Spleen (tissue), 11 donors: ENCODE data around the gene AHNAK2. TPM values are rescaled to one million over a fixed set of nuclear protein-coding genes. Genes with fewer than 3 reads are reported as not detected.
A peak's percentile ranks its signal among the peaks of the same experiment; 100 is the strongest.

ENCODE experiments used
- DNase-seq: peaks from one replicate; pipeline ENCODE4 v3.0.0-alpha.2; 2020
- H3K27ac ChIP-seq, 8 donors: fragments of 200-600 bp; sonication (generic) in 7 of 8; 1 replicate in 4 of 8; 2 replicates in 4 of 8; pipeline versions ENCODE4 v1.5.0 to v1.8.0; 2016 to 2021; ENCODE audit warnings: inconsistent platforms in 4 of 8, mild to moderate bottlenecking in 4 of 8, moderate library complexity in 1 of 8
- H3K27me3 ChIP-seq, 7 donors: fragments of 200-600 bp; sonication (generic) in 6 of 7; replicated peaks in 1 of 7; 1 replicate in 4 of 7; 2 replicates in 3 of 7; pipeline versions ENCODE4 v1.5.0 to v1.8.0; 2016 to 2021; ENCODE audit warnings: inconsistent platforms in 3 of 7, mild to moderate bottlenecking in 1 of 7
- H3K36me3 ChIP-seq, 6 donors: fragments of 200-600 bp; sonication (generic) in 5 of 6; 1 replicate in 4 of 6; 2 replicates in 2 of 6; pipeline versions ENCODE4 v1.5.0 to v1.8.0; 2016 to 2021; ENCODE audit warnings: inconsistent platforms in 2 of 6
- H3K4me1 ChIP-seq, 6 donors: fragments of 200-600 bp; sonication (generic) in 5 of 6; 1 replicate in 3 of 6; 2 replicates in 3 of 6; pipeline versions ENCODE4 v1.5.0 to v1.8.0; 2016 to 2021; ENCODE audit warnings: inconsistent platforms in 3 of 6
- H3K4me3 ChIP-seq, 8 donors: fragments of 200-600 bp; sonication (generic) in 7 of 8; 1 replicate in 4 of 8; 2 replicates in 4 of 8; pipeline versions ENCODE4 v1.5.0 to v1.8.0; 2016 to 2021; ENCODE audit warnings: inconsistent platforms in 4 of 8, mild to moderate bottlenecking in 4 of 8, moderate library complexity in 2 of 8
- H3K9me3 ChIP-seq, 8 donors: fragments of 200-600 bp; sonication (generic) in 7 of 8; 1 replicate in 4 of 8; 2 replicates in 4 of 8; pipeline versions ENCODE4 v1.5.0 to v1.8.0; 2016 to 2021; ENCODE audit warnings: inconsistent platforms in 4 of 8
- POLR2A ChIP-seq, 3 donors: fragments of 450-650 bp; IDR thresholded peaks; one replicate each; pipeline ENCODE4 v1.5.1; 2017; ENCODE audit warnings: antibody characterized with exemption in 3 of 3, mild to moderate bottlenecking in 1 of 3
- POLR2AphosphoS5 ChIP-seq, 3 donors: sonication (generic); formaldehyde crosslinking; IDR thresholded peaks; one replicate each; pipeline ENCODE4 v1.5.1; 2017; ENCODE audit warnings: antibody characterized with exemption in 3 of 3
- WGBS, 5 donors: extraction: QIAGEN DNeasy Blood & Tissue Kit in 3 of 5; methylation state at CpG; one replicate each; pipeline versions ENCODE4 v1.1.5 to v1.1.7; 2013 to 2018; 5-methylcytosine and 5-hydroxymethylcytosine counted together
- intact Hi-C: fragments of 100-400 bp; cut with DNase I; formaldehyde crosslinking; loops from one replicate; pipeline ENCODE4 v1.15.0; 2023; ENCODE audit warnings: low total_unique reads
- polyA plus RNA-seq, 3 donors: library from polyadenylated mRNA; stranded (reverse); fragments of 200-250 nt; gene quantifications; one replicate each; pipeline ENCODE4 v1.2.1, GENCODE V29; 2013
- total RNA-seq, 7 donors: library from RNA; depleted of rRNA in 3 of 7; stranded (reverse); fragments of >200 nt in 3 of 7; fragmentation: NEBNext Ultra II Directional in 4 of 7; extraction: Animal tissue kit (Norgen Biotek cat#: 25700) in 4 of 7; gene quantifications; one replicate each; pipeline versions ENCODE4 v1.1.0 to v1.2.1, GENCODE V29; 2016 to 2021
- TF ChIP-seq, protein P1 (sequence below), 11 experiments: fragments of 200-600 bp in 7 of 11; fragments of 450-650 bp in 4 of 11; sonication (generic) in 4 of 11; IDR thresholded peaks in 8 of 11; conservative IDR thresholded peaks in 3 of 11; 1 replicate in 7 of 11; 2 replicates in 4 of 11; pipeline versions ENCODE4 v1.4.0 to v1.8.0; 2016 to 2021; ENCODE audit warnings: antibody characterized with exemption in 11 of 11, inconsistent platforms in 4 of 11, mild to moderate bottlenecking in 1 of 11
- donor health status: healthy with polysubstance abuse.
- donor health status: DM: no; HTN: no; CAD: no; lungs with moderate emphysema.
- donor health status: DM: no; HTN: no; CAD: no.
- donor health status: Bipolar disorder and iron deficiency.
- donor health status: healthy.
- donor health status: DM: no; HTN: no; CAD: no.
- donor health status: DM: yes; HTN: yes; CAD: no.

Gene AHNAK2
- total and polyA plus RNA-seq, 10 donors = 0.26 to 1.3 (median 0.71) TPM

DNA sequence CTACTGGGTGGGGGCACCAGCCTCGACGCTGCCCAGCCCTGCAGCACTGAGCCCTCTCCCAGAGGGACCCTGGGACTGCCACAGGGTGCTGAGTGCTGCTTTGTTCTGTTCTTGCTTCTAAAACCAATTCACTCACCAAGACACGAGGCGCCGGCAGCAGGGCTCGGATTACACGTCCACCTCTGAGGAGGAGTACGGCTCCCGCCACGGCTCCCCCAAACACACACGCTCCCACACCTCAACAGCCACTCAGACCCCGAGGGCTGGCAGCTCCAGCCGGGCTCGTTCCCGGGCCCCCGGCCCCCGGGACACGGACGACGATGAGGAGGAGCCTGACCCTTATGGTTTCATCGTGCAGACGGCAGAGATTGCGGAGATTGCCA lies 88.8 kb downstream of the AHNAK2 start:
- WGBS, 5 donors = 86 to 94% (median 90%) methylated on average over 16 to 23 of the region's 23 CpGs
- H3K4me1 ChIP-seq = peaks cover 0 to 7% (median 0%) of the 10 kb centered on the region in 6 donors
- H3K9me3 ChIP-seq = no peaks in the 10 kb centered on the region
- no peak overlapping the region for H3K4me3 ChIP-seq
- H3K36me3 ChIP-seq = peaks cover 0 to 35% (median 6%) of the 10 kb centered on the region in 6 donors
- no peak overlapping the region for H3K27ac ChIP-seq
- H3K27me3 ChIP-seq = no peaks in the 10 kb centered on the region
- intact Hi-C loops = no loop called here
- no peak for DNase-seq
- TF ChIP-seq POLR2A (IDR thresholded peaks at IDR 0.05) (no peak), POLR2AphosphoS5 (IDR thresholded peaks at IDR 0.05) (no peak)
- TF ChIP-seq, protein P1, sequence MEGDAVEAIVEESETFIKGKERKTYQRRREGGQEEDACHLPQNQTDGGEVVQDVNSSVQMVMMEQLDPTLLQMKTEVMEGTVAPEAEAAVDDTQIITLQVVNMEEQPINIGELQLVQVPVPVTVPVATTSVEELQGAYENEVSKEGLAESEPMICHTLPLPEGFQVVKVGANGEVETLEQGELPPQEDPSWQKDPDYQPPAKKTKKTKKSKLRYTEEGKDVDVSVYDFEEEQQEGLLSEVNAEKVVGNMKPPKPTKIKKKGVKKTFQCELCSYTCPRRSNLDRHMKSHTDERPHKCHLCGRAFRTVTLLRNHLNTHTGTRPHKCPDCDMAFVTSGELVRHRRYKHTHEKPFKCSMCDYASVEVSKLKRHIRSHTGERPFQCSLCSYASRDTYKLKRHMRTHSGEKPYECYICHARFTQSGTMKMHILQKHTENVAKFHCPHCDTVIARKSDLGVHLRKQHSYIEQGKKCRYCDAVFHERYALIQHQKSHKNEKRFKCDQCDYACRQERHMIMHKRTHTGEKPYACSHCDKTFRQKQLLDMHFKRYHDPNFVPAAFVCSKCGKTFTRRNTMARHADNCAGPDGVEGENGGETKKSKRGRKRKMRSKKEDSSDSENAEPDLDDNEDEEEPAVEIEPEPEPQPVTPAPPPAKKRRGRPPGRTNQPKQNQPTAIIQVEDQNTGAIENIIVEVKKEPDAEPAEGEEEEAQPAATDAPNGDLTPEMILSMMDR (IDR thresholded peaks at IDR 0.05 in 8 of 11, conservative IDR thresholded peaks at IDR 0.05 in 3 of 11) = no peak

DNA sequence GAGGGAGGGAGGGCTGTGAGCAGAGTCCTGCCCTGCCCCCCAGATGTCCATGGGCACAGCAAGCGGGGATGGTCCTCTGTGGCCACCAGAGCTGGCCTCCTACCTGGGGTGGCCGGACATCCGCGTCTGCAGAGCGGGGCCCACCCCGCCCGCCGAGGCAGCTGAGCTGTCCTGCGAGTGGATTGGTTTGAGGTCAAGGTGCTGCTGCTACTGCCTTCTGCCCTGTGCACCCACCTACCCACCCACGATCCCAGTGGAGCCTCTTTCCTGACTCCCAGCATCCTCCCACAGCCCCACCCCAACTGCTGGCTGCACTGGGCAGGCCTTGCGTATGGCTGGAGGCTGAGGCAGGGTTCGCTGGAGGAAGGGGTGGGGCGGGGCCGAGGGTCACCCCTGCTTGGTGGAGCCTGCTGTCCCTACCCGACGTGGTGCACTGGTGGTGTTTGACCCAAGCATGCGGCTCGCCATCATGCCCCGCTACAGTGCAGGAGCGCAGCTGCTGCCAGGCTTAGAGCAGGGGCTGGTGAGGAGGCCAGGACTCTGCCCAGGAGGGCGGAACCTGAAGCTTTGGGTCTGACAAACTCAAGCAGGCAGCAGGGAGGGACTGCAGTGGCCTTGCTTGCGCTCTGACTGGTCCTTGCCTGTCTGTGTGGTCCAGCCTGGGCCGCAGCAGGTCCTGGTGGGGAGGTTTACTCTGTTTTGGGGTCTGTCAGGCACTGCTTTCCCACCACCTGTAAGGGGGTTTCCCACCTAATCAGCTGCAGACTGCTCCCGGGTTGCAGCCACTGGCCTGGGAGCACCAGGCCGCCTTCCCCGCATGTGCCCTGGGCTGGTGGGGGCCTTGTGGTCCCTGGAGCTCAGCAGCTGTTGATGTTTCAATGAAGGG lies 89.4 kb downstream of the AHNAK2 start:
- Histone ChIP-seq H3K4me3 (no peak overlapping the region), H3K4me1 (peaks cover 0 to under 1% (median 0%) of the 10 kb centered on the region in 6 donors), H3K27me3 (no peaks in the 10 kb centered on the region), H3K27ac (no peak overlapping the region), H3K9me3 (no peaks in the 10 kb centered on the region), H3K36me3 (peaks cover 0 to 41% (median 6%) of the 10 kb centered on the region in 6 donors)
- intact Hi-C loops = no loop called here
- TF ChIP-seq, protein P1 (IDR thresholded peaks at IDR 0.05 in 8 of 11, conservative IDR thresholded peaks at IDR 0.05 in 3 of 11) = no peak
- no peak for TF ChIP-seq POLR2A (IDR thresholded peaks at IDR 0.05)
- TF ChIP-seq POLR2AphosphoS5 (IDR thresholded peaks at IDR 0.05) = no peak
- WGBS, 5 donors = 85 to 92% (median 89%) methylated on average over 17 to 26 of the region's 26 CpGs
- peak; percentile 67 for DNase-seq

DNA sequence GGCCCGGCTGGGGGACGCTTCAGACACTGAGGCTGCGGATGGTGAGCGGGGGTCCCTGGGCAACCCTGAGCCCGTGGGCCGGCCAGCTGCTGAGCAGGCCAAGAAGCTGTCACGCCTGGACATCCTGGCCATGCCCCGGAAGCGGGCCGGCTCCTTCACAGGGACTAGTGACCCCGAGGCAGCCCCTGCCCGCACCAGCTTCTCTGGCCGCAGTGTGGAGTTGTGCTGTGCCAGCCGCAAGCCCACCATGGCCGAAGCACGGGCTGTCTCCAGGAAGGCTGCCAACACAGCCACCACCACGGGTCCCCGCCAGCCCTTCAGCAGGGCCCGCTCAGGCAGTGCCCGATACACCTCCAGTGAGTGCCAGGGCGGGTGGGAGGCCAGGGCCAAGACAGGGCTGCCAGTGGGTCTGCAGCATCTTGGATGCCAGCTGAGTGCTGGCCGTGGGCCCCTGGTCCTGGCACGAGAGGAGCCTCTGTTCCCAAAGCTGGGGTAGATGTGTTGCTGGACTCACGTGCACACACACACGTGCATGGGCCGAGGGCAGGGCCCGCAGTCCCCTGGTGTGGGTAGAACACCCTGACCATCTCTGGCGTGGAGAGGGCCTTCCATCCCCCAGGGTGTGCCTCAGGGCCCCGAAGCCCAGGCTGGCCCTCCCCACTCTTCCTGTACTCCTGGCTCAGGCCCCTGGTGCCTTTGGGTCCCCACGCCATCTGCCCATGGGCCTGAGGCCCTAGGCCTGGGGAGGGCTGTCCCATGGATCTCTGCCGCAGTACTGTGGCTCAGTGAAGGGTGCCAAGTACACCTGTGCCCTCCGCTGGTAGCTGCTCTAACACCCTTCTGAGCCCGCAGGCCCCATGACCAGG lies 90.3 kb downstream of the AHNAK2 start:
- H3K27ac ChIP-seq = no peak overlapping the region
- WGBS, 5 donors = 90 to 98% (median 95%) methylated on average over 8 to 33 of the region's 33 CpGs
- H3K4me1 ChIP-seq = no peaks in the 10 kb centered on the region
- intact Hi-C loops = no loop called here
- DNase-seq = peak; percentile 75
- H3K9me3 ChIP-seq = no peaks in the 10 kb centered on the region
- no peaks in the 10 kb centered on the region for H3K27me3 ChIP-seq
- peaks cover 0 to 48% (median 6%) of the 10 kb centered on the region in 6 donors for H3K36me3 ChIP-seq
- no peak for TF ChIP-seq POLR2AphosphoS5 (IDR thresholded peaks at IDR 0.05)
- no peak for TF ChIP-seq POLR2A (IDR thresholded peaks at IDR 0.05)
- TF ChIP-seq, protein P1 (IDR thresholded peaks at IDR 0.05 in 8 of 11, conservative IDR thresholded peaks at IDR 0.05 in 3 of 11) = no peak
- no peak overlapping the region for H3K4me3 ChIP-seq

Other genes with a start within 250 kb of the AHNAK2 start
- gene SIVA1, start 225.2 kb downstream of the AHNAK2 start, total RNA-seq = 100 to 1,000 TPM in 3 of 7 donors, 10 to 100 TPM in 4; 56.7 to 198 (median 76.4) TPM
- 100 to 1,000 TPM; 119 to 226 (median 184) TPM for gene SIVA1, start 225.2 kb downstream of the AHNAK2 start, polyA plus RNA-seq
- gene AKT1, start 182.6 kb downstream of the AHNAK2 start, total RNA-seq = 100 to 1,000 TPM; 107 to 184 (median 141) TPM
- gene AKT1, start 182.6 kb downstream of the AHNAK2 start, polyA plus RNA-seq = 100 to 1,000 TPM in 1 of 3 donors, 10 to 100 TPM in 2; 56.2 to 114 (median 61.6) TPM
- gene ZBTB42, start 177.3 kb downstream of the AHNAK2 start, total RNA-seq = 10 to 100 TPM in 1 of 7 donors, 1 to 10 TPM in 6; 4.2 to 11.5 (median 7.9) TPM
- 1 to 10 TPM in 2 of 3 donors, under 1 TPM in 1; 0.74 to 2.9 (median 1.1) TPM for gene ZBTB42, start 177.3 kb downstream of the AHNAK2 start, polyA plus RNA-seq
- gene CEP170B, start 113.1 kb downstream of the AHNAK2 start, total RNA-seq = 10 to 100 TPM in 1 of 7 donors, 1 to 10 TPM in 6; 5.2 to 12.6 (median 5.9) TPM
- gene CEP170B, start 113.1 kb downstream of the AHNAK2 start, polyA plus RNA-seq = 1 to 10 TPM in 1 of 3 donors, under 1 TPM in 2; 0.58 to 3.8 (median 0.72) TPM
- gene PLD4, start 53.5 kb downstream of the AHNAK2 start, total RNA-seq = 10 to 100 TPM in 6 of 7 donors, 1 to 10 TPM in 1; 5.4 to 30.2 (median 13.9) TPM
- 10 to 100 TPM; 25.8 to 31.3 (median 29.8) TPM for gene PLD4, start 53.5 kb downstream of the AHNAK2 start, polyA plus RNA-seq
- gene CLBA1, start 7.4 kb upstream of the AHNAK2 start, total RNA-seq = 1 to 10 TPM; 1.7 to 4.0 (median 3.4) TPM
- 1 to 10 TPM; 3.7 to 4.3 (median 3.9) TPM for gene CLBA1, start 7.4 kb upstream of the AHNAK2 start, polyA plus RNA-seq
- gene CDCA4, start 42.7 kb upstream of the AHNAK2 start, total RNA-seq = 10 to 100 TPM in 2 of 7 donors, 1 to 10 TPM in 5; 6.5 to 15.1 (median 8.7) TPM
- gene CDCA4, start 42.7 kb upstream of the AHNAK2 start, polyA plus RNA-seq = 10 to 100 TPM in 1 of 3 donors, 1 to 10 TPM in 2; 5.8 to 10.5 (median 8.5) TPM
- gene GPR132, start 87.1 kb upstream of the AHNAK2 start, total RNA-seq = 10 to 100 TPM; 17.5 to 33.7 (median 23.1) TPM
- 1 to 10 TPM; 5.0 to 9.0 (median 5.8) TPM for gene GPR132, start 87.1 kb upstream of the AHNAK2 start, polyA plus RNA-seq
- 10 to 100 TPM in 1 of 7 donors, 1 to 10 TPM in 6; 3.0 to 10.8 (median 6.0) TPM for gene JAG2, start 190.4 kb upstream of the AHNAK2 start, total RNA-seq
- 10 to 100 TPM in 1 of 3 donors, 1 to 10 TPM in 2; 6.1 to 14.3 (median 6.6) TPM for gene JAG2, start 190.4 kb upstream of the AHNAK2 start, polyA plus RNA-seq
- gene NUDT14, start 202.9 kb upstream of the AHNAK2 start, total RNA-seq = 10 to 100 TPM; 10.1 to 31.1 (median 25.3) TPM
- 10 to 100 TPM; 17.7 to 25.4 (median 17.7) TPM for gene NUDT14, start 202.9 kb upstream of the AHNAK2 start, polyA plus RNA-seq